ENCODE measurements around the gene RAB15.

The RAB15 gene

DNA sequence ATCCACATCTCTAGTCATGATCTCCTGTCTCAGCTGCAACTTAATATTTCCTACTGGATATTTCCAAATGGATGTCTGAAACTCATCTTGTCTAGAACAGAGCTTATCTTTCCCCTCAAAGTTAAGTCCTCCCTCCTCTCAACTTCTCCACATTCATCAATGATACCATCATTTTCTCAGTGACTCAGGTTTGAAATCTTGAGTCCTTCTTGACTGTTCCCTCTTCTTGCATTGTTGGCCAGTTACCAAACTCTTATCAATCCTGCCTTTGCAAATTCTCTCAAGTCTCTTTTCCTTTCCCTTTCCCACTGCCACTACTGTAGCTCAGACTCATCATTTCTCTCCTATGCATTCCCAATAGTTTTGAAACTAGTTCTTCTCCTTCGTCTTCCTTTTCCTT is 72.2 kb downstream of the RAB15 start:
- no peak for DNase-seq

Measured in NCI-H1436 treated with DMSO at 0.1 percent for 48 hours (cell line).